Measurements from ENCODE around the gene NRAP.

- no peak for TF ChIP-seq CTCF (IDR thresholded peaks at IDR 0.05; ENCODE audit: low read length)
- TF ChIP-seq EZH2 (IDR thresholded peaks at IDR 0.05; ENCODE audit: borderline replicate concordance, low read length) = no peak
Observed at GRCh38 chr10:113539789-113540188, 124.1 kb downstream of the NRAP start.
